HG02884 (cell line): Measurements from ENCODE around the gene TFDP1.

Experiments
- ATAC-seq: cut with Tn5 transposase; IDR thresholded peaks from one replicate; pipeline ENCODE4 v1.9.1; 2021; ENCODE audit warnings: mild to moderate bottlenecking, moderate library complexity; ENCODE audit not compliant: unreplicated experiment

The TFDP1 gene

DNA sequence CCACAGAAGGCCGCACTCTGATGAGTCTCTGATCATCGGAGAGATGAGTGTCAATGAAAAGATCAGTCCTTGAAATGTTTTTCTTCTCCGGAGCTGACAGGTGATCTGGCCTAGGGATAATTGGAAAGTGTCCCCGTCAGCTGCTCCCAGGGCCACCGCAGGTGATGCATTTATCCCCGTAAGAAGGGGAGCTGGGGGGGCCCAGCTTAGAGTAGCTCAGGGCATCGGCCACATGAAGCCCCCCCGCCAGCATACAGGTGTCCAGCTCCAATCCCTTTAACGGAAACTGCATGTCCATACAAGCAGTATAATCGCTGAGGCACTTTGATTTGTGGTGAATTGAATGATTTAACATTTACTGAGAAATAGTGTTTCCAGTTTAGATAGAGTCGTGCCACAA lies 45.7 kb downstream of the TFDP1 start:
- ATAC-seq, result no peak

DNA sequence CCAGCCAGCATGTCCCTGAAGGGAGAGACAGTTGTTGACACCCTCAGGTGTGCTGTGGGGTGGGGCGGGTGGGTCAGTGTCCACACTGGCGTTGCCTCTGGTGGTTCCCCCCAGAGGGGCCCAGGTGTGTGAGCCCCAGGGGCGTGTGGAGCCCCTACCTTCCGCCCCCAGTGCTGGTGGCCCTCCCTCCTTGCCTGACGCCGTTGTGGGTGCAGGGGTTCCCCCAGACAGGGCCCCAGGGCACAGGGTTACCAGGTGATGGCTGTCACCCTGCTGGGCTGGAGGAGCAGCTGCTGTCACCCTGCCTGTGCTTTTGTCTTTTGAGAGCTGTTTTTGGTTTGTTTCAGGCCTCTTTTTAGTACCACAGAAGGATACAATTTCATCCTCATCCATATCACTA lies 46.3 kb downstream of the TFDP1 start:
- no peak for ATAC-seq

DNA sequence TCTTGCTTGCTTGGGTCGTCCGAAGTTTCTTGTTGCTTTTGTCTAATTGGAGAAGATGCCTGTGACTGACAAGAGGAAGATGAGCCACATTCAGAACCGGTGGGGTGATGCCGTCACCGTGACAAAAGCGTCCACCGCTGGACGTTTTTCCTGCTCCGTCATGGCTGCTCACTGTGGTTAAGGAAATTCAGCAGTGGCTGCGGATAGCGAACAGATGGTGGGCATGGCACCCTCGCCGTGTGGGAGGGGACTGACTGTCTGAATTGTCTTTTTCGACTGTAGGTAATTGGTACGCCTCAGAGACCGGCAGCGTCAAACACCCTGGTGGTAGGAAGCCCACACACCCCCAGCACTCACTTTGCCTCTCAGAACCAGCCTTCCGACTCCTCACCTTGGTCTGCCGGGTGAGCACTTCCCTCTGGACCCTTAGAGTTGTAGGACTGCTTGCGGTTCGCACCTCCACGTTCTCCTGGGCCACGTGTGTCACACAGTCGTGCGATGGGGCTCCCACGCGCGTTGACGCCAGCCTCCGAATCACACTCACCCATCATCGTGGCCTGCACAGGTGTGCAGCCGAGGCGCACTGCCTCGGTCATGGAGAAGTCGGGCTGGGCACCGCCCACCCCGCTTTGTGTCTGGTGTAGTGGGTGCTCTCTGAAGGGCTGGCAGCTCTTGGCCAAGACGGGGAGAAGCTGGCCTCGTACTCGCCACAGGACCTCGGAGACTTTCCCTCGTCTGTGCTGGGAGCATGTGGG lies 47.0 kb downstream of the TFDP1 start:
- ATAC-seq, result no peak

DNA sequence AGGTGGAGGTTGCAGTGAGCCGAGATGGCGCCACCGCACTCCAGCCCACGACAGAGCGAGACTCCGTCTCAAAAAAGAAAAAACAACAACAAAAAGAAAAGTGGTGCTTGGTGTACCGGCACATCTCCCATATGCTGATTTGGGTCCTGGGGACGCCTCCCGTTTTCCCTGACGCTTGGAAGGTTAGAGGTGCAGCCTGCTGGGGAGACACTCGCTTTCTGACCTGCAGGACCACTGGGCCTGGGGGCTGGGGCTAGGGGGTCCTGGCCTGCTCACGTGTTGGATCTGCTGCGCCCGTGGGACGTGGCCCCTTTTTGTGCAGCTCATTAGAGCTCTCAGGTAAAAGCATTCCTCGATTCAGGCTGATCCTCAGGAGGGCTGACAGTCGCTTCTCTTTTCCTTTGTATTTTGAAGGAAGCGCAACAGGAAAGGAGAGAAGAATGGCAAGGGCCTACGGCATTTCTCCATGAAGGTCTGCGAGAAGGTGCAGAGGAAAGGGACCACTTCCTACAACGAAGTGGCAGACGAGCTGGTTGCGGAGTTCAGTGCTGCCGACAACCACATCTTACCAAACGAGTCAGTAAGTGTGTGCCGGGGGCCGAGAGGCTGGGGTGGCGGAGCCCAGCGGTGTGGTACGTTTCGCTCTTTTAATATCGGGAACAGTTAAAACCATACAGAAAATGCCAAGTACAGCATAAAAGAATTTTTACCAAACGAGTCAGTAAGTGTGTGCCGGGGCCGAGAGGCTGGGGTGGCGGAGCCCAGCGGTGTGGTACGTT lies 48.3 kb downstream of the TFDP1 start:
- no peak for ATAC-seq

DNA sequence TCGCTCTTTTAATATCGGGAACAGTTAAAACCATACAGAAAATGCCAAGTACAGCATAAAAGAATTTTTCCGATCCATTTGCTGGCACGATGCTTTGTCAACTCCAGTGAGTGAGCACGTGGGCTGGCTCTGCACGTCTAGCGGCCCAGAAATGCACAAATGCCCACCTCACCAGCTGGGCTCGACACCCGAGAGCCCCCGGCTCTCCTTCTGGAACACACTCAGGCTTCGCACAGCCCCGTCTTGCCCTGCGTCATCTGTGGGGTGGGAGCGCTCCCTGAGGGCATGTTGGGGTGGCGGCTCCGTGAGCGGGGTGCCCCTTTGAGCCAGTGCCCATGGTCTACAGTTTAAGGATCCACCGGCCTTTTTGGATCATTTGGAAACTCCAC lies 48.9 kb downstream of the TFDP1 start:
- ATAC-seq, result no peak

DNA sequence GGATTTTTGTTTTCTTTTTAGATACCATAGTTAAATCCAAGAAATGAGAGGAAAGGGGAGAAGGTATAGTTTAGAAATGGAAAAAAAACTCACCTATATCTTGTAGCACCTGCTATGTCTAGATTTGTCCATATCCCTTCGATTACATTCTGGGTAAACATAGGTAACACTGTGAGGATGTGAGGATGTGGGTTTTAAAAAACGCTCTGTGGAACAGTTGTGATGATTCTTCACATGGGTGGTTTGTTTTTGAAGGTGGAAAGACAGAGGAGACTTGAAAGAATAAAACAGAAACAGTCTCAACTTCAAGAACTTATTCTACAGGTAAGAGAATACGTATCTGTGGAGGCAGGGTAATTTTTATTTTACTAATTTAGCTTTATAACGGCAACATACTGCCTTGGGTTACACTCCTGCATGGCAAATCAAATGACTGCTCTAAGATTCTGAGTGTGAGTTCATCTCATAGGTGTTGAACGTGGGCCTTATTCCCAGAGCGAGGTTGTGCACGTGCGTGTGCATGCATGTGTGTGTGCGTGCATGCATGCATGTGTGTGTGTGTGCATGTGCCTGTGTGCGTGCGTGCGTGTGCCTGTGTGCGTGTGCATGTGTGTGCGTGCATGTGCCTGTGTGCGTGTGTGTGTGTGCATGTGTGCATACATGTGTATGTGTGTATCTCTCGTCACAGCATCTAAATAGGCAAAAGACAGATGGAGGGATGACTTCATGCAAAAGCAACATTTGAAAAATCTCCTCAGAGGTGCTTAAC lies 49.9 kb downstream of the TFDP1 start:
- no peak for ATAC-seq

DNA sequence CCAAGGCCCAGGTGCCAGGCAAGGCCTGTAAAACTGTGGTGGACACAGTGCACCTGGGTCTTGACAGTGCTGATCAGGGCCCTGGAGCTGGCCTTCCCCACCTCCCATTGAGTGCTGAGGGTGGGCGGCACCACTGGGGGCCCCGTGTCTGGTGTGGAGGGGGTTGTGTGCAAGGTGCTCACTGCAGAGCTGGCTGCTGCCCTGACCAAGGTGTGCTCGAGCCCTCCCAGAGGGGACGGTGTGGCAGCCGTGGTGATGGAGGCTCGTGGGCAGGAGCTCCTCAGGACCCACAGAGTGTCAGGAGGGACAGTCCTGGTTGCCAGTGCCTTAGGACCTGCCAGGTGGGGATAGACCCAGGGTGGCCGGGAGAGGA lies 50.5 kb downstream of the TFDP1 start:
- ATAC-seq, result no peak

DNA sequence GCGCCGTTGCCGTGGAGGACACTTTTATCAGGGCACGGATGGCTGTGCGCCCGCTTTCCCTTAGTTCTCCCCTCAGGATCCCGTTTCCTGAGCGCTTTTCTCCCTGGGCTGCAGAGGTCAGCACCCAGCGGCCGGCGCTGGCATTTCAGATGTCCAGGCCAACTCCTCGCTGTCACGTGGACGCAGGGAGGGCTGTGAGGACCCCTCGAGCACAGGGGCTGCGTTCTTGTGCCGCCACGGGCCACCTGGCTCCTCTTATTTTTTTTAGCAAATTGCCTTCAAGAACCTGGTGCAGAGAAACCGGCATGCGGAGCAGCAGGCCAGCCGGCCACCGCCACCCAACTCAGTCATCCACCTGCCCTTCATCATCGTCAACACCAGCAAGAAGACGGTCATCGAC lies 51.2 kb downstream of the TFDP1 start:
- ATAC-seq, result no peak

DNA sequence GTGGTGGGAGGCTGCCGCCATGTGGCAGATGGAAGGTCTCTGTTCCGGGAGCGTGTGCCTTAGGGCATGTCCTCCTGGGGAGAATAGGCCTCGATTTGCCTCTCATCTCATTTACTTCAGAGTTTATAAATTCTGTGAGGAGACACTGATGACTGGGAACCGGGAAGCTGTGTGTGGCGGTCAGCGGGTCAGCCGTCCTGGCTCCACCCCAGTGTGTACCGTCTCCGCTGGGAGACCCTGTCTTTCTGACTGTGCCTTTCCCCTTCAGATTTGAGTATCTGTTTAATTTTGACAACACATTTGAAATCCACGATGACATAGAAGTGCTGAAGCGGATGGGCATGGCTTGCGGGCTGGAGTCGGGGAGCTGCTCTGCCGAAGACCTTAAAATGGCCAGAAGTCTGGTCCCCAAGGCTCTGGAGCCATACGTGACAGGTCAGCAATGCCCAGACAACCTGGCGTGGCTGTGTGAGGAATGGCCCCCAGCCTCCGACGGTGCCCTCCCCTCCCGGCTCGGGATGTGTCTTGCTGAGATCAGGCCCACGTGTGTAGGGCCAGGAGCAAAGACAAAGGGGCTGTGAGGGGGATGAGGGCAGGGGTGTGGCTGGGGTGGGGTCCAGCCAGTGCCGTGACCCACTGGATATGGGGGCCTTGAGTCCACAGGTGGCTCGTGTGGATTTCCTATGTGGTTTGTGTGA lies 51.9 kb downstream of the TFDP1 start:
- ATAC-seq, result no peak

DNA sequence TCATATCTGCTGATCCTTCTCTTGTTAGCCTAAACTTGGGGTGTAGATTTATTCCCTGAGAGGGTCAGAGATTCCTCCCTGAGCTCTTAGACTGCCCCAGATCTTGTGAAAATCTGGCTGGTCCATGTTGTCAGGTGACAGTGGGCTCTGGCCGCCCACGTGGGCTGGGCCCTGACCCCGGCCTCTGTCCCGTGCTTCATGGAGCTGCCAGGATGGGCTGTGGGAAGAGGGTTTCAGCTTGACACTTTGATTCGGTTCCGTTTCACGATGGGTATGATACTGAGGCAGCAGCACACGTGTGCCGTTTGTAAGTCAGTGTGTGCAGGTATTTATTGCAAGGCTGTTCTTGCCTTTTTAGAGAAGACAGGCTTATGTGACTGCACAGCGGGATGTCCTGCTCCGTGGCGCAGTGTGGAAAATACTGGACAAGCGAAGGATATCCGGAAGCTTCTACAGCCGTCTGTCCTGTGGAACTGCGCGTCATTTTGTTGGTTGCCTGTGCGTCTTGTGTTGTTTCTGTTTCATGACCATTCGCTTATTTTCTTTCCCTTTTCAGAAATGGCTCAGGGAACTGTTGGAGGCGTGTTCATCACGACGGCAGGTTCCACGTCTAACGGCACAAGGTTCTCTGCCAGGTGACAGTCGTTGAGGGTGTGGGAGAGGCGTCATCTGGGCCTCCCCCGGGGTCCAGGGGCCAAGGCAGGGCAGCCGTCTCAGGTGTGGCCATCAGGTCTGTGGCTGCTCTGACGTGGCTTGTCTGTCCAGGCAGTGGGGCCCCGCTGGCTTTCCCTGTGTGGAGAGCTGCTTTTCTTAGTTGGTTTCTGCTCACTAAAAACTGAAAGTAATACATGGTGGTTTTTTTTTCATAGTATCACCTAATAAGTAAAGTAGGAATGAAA lies 53.0 kb downstream of the TFDP1 start:
- no peak for ATAC-seq

DNA sequence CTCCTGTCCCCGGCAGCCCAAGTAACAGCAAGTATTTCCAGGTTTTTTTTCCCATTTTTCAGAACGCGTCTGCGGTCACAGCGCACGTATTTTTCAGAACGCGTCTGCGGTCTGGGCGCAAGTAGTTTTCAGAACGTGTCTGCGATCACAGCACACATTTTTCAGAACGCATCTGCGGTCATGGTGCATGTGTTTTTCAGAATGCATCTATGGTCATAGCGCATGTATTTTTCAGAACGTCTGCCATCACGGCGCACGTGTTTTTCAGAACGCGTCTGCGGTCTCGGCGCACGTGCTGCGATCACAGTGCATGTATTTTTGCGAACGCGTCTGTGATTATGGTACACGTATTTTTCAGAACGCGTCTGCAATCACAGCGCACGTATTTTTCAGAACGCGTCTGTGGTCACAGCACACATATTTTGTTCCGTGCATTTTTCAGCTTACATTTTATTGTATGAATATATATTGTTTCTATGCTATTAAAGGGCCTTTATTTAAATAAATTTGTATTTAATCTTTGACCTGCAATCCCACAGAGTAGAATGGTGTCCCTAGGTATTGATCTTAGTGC lies 53.7 kb downstream of the TFDP1 start:
- ATAC-seq, result no peak

DNA sequence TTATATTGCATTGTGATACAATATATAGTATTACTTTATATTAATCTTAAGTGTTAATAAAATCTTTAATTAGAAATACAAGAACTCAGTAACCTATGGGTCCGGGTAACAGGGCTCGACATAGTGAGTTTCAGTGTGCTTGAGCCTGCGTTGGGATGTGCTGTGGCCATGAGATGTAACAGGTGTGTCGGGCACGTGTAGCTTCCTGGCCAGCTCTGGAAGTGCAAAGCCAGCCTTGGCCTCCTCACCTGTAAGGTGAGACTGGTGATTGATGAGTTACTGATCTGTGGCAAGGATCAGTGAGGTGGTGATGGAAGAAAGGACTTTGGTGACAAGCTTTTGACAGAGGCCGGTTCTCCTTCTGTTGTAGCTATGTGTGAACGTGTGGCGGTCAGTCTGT lies 54.3 kb downstream of the TFDP1 start:
- no peak for ATAC-seq

DNA sequence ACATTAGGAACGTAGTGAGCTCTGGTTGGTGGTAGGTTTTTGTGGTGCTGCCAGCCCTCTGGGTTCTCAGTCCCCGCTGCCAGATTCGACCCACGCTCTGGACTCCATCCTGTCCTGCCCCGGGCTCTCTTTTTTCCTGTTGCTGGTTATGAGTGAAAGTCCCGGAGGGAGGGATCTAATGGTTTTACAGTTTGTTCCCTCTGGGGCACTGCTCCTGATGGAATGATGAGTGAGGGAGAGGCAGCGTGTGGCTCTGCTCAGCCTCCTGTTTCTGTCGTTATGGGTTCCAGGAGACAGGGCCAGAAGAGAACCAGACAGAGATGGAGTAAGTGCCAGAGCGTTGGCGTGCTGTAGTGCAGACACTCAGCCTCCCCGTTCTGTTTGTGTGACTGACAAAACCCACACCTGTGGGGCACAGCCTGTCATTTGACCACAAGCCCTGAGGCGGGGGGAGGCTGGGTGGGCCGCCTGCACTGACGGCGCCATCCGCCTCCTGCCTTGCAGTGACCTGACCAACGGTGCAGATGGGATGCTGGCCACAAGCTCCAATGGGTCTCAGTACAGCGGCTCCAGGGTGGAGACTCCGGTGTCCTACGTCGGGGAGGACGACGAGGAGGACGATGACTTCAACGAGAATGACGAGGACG lies 55.2 kb downstream of the TFDP1 start:
- ATAC-seq, result no peak

DNA sequence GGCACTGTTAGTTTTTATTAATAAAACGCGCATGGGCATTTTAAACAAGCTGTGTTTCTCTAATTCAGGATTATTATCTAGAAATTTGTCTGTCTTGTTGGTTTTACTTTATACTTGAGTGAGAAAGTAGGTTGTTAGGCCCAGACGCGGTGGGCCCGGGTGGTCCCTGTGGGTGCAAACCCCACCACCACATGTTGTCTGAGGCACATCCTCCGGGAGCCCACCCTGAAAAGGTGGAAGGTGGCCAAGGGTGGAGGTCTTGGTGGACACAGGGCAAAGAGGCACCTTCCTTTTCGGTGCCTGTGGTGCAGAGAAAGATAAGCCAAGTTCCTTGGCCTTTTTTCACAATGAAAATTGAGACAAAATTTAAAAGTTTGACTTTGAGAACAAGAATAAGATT lies 56.9 kb downstream of the TFDP1 start:
- ATAC-seq, result no peak

DNA sequence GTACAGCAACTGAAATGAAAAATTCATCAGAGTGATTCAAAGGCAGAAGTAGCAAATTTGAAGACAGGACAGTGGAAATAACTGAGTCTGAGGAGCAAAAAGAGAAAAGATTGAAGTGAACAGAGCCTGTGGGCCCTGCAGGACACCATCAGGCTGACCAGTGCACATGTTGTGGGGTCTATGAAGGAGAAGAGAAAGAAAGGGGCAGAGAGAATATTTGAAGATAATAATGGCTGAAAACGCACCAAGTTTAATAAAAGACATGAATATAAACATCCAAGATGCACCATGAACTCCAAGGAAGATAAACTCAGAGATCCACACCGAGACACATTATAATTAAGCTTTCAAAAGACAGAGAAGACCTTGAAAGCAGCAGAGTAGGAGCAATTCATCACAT lies 58.0 kb downstream of the TFDP1 start:
- no peak for ATAC-seq

DNA sequence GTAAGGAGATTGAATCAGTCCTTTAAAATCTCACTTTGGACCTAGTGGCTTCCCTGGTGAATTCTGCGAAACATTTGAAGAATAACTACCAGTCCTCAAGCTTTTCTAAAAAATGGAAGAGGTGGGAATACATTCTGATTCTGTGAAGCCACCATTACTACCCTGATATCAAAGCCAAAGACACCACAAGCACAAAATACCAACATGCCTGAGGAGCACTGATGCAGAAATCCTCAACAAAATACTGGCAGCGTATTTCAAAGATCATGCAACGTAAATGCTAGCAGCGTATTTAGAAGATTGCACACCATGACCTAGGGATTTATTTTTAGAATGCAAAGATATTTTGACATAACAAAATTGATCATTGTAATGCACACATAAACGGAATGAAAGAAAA lies 59.0 kb downstream of the TFDP1 start:
- ATAC-seq, result no peak

DNA sequence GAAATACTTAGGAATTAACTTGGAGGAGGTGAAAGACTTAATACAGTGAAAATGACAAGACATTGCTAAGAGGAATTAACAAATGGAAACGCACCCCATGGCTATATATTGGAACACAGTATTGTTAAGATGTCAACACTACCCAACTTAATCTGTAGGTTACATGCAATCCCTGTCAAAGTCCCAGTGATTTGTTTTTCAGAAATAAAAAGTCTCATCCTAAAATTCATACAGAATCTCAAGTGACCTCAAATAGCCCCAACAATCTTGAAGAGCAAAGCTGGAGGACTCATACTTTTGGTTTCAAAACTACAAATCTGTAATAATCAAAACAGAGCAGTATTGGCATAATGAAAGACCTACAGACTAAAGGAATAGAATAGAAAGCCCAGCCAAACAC lies 60.2 kb downstream of the TFDP1 start:
- no peak for ATAC-seq

DNA sequence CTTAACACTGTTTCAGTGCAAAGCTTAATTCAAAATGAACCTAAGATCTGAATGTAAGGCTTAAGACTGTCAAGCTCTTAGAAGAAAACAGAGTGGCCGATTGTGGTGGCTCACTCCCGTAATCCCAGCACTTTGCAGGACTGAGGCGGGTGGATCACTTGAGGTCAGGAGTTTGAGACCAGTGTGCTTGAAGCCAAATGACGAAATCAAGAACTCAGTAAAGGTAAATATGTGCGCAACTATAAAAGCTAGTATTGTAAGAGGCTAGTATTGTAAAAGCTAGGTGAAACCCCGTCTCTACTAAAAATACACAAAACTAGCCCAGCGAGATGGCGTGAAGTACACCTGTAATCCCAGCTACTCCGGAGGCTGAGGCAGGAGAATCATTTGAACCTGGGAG lies 60.8 kb downstream of the TFDP1 start:
- ATAC-seq, result no peak

DNA sequence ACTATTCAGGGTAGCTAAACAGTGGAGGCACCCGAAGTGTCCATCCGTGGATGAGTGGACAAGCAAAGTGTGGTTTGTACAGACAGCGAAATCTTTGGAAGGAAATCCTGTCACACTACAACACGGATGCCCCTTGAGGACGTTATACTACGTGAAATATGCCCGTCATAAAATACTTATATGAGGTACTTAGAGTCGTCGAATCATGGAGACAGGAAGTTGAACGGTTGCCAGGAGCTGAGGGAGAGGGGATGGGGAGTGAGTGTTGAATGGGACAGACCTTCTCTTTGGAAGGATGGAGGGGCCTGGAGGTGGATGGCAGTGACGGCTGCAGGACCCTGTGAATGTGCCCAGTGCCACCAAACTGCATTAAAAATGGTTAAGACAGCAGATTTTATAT lies 61.8 kb downstream of the TFDP1 start:
- ATAC-seq, result no peak
